HG02642 (cell line): ENCODE results near the gene EEF1AKMT1.

Source experiments
- ATAC-seq: cut with Tn5 transposase; IDR thresholded peaks from one replicate; pipeline ENCODE4 v1.9.1; 2021; ENCODE audit warnings: mild to moderate bottlenecking; ENCODE audit not compliant: unreplicated experiment, poor library complexity

The EEF1AKMT1 gene

DNA sequence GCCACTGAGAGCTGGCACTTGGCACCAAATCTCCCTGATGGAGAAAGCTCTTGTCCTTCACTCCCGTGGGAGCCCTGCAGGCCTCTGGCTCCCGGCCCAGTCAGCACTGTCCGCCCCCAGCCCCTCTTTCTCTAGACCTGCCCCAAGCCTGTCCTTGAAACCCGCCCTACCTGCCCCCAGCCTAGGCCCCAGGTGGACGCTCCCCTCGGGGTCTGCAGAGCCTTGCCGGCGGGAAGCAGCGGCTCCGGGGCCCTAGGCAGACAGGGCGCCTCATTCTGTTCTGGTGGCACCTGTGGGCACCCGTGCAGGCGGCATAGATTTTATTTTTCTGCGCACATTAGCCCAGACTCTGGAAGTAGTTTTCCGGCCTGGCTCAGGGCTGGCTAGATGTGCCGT, 52.7 kb downstream of the EEF1AKMT1 start:
- no peak for ATAC-seq

DNA sequence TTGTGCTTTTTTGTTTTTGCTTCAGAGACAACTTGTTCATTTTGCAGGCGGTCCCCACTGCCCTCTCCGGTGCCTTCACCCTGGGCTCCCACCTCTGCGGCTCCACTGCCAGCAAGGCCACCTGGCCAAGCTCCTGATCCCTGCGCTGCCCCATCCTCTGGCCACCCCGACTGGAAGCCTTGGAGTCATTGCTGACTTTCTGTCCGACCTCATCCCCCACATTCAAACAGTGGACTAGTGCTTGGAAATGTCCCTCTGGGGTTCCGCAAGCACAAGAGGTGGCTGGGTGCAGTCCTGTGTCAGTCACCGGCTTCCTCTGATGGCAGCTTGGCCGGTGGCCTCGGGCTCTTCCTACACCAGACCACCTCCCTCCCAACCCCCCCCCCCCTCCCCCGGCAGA, 53.3 kb downstream of the EEF1AKMT1 start:
- ATAC-seq = no peak

- no peak for ATAC-seq
These were observed 54.0 kb downstream of the EEF1AKMT1 start for GRCh38 chr13:20719783-20720182.

DNA sequence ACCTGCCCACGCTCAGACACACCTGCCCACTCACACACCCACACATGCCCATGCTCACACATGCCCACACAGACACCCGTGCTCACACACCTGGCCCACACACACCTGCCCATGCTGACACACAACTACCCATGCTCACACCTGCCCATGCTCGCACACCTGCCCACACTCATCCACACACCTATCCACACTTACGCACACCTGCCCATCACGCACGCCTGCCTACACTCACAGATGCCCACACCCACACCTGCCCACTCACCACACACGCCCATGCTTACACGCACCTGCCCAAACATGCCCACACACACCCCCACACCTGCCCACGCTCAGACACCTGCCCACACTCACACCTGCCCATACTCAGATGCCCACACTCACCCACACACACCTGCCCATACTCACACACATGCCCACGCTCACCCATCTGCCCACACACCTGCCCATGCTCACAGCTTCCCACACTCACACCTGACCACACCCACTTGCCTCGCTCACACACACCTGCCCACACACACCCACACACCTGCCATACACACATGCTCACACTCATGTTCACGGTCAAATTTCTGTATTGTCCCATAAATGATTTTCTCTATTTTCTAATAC, 54.7 kb downstream of the EEF1AKMT1 start:
- ATAC-seq = no peak

- ATAC-seq = no peak
These were observed 55.9 kb downstream of the EEF1AKMT1 start for GRCh38 chr13:20717581-20718542.

DNA sequence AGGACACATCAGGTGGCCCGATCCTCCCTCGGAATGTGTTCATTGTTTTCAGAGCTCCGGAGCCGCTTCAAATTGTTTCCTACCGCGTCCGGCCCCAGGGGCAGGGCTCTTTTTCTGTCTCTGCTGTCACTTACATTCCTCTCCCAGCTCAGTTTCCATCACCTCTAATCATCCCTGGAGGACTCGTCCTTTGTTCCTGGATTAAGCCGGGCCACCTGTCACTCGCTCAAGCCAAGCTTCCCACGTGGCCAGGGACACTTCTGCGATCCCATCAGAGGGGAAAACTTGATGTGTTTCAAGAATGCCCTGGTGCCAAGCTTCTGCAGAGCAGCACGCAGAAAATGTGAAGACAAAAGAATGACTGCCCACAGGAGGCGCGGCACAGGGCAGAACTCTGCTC, 56.8 kb downstream of the EEF1AKMT1 start:
- no peak for ATAC-seq

DNA sequence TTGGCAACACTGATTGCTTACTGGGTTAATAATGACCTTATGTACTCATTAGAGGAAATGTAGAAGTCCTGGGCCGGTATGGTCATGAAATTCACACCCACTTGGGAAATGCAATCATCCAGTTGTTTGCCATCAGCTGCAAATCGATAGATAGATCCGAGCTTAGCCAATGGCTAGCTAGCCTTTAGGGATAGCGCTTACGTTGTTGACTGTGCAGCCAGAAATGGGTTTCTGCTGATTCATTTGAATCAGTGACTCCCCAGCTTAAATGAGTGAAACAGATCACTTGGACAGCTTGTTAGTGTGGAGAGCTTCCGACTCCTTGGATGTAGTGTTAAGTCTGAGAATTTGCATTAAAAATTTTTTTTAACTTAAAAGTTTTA, 58.4 kb downstream of the EEF1AKMT1 start:
- ATAC-seq = no peak

DNA sequence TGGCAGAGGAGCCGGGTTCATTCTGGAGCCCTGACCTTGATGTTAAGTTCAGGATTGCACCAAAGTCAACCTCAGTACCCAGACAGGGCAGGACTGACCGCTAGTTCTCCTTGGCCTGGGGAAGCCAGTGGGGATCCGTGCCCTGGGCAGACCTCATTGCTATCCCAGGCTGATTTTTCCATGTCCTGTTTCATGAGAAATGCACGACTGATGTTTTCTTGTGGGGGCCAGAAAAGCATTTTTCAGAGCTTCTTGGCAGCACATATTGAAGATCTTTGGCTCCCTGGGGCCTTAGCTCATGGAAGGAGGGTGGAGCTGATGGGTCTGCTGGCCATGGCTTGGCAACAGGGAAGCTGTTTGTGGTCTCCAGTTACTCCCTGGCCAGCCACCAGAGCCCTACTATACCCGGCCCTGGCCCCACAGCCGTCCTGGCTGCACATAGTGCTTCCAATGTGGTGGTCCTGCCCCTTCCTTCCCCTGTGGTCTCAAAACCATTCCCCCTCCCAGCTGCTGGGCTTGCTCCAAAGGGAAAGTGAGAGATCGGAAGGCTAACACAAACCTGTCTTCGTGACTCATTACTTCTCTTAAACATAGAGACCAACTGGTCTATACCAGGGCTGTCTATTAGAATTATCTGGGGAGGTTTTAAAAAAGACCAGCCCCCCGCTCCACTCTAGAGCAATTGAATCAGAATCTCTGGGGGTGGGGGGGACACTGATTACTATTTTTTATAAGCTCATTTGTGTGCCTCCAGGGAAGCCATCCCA, 59.0 kb downstream of the EEF1AKMT1 start:
- no peak for ATAC-seq

DNA sequence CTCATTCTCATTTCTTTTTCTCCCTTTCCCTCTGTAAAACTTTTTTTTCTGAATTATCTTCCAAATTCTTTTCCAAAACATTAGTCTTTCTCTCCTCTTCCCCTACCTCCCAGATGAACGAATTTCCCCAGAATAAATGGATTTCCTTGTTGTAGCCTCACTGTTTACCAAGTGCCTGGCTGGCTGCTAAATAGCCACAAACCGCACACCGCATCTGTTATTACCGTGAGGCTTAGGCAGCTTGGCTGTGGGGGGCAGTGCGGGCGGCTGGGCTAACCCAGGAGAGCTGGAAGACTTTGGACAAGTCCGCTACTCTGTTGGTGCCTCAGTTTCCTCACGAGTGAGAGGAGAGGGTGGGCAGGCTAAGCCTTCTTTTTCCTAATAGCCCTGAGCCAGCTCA, 59.6 kb downstream of the EEF1AKMT1 start:
- no peak for ATAC-seq

DNA sequence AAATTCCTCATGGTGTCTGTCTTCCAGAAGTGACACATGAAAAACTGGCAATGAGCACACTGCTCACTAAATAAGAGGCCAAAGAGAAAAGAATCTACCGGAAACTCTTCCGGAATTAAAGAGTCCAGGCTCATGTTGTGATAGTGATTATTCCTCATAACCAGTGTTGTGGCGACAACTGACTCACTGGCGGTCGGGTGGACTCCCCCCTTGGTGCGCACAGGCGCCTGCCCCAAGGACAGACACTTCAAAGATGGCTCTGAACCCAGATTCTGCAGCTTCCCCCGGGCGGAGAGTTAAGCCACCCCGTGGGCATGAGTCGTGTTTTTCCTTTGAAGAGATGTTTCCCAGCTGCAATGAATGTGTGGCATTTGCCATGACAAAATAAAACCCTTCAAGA, 60.0 kb downstream of the EEF1AKMT1 start:
- no peak for ATAC-seq

GRCh38 chr13:20713014-20713376, 60.8 kb downstream of the EEF1AKMT1 start:
- ATAC-seq = no peak

GRCh38 chr13:20711301-20712044, 62.3 kb downstream of the EEF1AKMT1 start:
- ATAC-seq = no peak

GRCh38 chr13:20709782-20710181, 64.0 kb downstream of the EEF1AKMT1 start:
- ATAC-seq = no peak

GRCh38 chr13:20709369-20709768, 64.4 kb downstream of the EEF1AKMT1 start:
- ATAC-seq = no peak

DNA sequence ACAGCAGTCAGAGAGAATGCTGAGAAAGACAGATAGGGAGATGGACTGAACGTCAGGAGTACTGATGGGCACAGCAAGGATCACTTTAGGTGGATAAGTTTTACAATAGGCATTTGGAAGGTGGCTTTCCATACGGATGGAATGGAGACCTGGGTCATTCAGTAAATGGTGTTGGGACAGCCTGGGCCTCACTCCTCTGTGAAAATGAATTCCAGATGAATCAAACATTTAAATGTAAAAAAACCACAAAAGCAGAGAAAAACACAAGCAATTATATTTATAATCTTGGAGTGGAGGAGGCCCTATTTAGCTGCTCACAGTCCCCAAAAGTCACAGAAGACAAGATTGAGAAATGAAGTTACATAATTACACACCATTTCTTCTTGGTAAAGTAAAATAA, 65.5 kb downstream of the EEF1AKMT1 start:
- ATAC-seq = no peak

- no peak for ATAC-seq
These were observed 67.1 kb downstream of the EEF1AKMT1 start for GRCh38 chr13:20706661-20707060.

DNA sequence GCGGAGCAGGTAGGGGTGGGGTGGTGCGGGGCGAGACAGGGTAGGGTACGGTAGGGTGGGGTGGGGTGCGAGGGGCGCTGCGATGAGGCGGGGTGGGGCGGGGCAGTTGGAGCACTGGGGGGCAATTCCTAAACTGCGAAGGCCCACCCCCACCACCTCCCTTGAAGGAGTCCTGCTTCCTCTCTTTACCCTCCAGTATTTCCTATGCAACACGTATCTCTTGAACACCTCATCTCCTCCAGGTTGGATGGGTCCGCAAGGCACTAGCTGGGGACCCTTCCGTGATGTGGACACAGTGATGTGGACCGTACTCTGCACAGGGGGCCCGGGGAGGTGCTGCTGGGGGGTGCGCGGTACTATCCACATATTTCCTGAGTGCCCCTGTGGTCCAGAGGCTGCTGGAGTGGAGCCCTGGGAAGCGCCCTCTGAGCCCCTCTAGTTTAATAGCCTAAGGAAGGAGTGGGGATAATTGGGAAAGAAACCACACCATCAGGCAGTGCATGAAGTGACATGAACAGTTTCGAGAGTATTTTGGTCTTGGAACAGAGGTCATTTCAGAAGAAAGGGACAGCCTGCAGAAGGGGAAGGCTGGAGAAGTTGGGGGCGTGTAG, 69.2 kb downstream of the EEF1AKMT1 start:
- ATAC-seq = no peak

- peak; percentile 92 for ATAC-seq
These were observed 69.8 kb downstream of the EEF1AKMT1 start for GRCh38 chr13:20703780-20704458.
